Keratinocyte (primary cell): ENCODE measurements around the gene PDZD2. TPM values are rescaled to one million over a fixed set of nuclear protein-coding genes. Genes with fewer than 3 reads are reported as not detected.
"Not testable (repeated sequence)": the region's sequence is repeated elsewhere in the genome, so short reads cannot be mapped to it uniquely, and the experiment has no call there.

Experiments used
- DNase-seq: peaks from one replicate; pipeline ENCODE4 v3.0.0-alpha.2; 2011; ENCODE audit warnings: low read depth, missing footprints, low spot score
- FAIRE-seq: peaks from 2 replicates; lab custom pipeline; 2011; peaks lifted over from hg19 to GRCh38; lab: Jason Lieb, UNC
- H2AFZ ChIP-seq: 2 replicates; pipeline ENCODE4 v1.6.0; 2012; ENCODE audit warnings: low read length, control low read depth, inconsistent platforms; ENCODE audit not compliant: control insufficient read depth
- H3K27ac ChIP-seq: 2 replicates; pipeline ENCODE4 v1.5.1; 2011; ENCODE audit warnings: low read length; ENCODE audit not compliant: control insufficient read depth, insufficient read depth
- H3K27me3 ChIP-seq: 3 replicates; pipeline ENCODE4 v1.6.0; 2011; ENCODE audit warnings: low read length; ENCODE audit not compliant: control insufficient read depth, insufficient read depth; ENCODE audit errors: extremely low read depth
- H3K36me3 ChIP-seq, 2 experiments: 2 replicates in 1 of 2; 3 replicates in 1 of 2; pipeline ENCODE4 v1.5.1; 2011; ENCODE audit warnings: low read length in 2 of 2, mild to moderate bottlenecking in 1 of 2; ENCODE audit not compliant: control insufficient read depth in 2 of 2, insufficient read depth in 2 of 2; ENCODE audit errors: extremely low read depth in 1 of 2
- H3K4me1 ChIP-seq: 3 replicates; pipeline ENCODE4 v1.5.1; 2011; ENCODE audit warnings: low read length; ENCODE audit not compliant: control insufficient read depth, insufficient read depth; ENCODE audit errors: extremely low read depth
- H3K4me2 ChIP-seq: 3 replicates; pipeline ENCODE4 v1.6.0; 2011; ENCODE audit warnings: low read depth, low read length; ENCODE audit not compliant: control insufficient read depth, insufficient read depth; ENCODE audit errors: extremely low read depth
- H3K4me3 ChIP-seq, 3 experiments: fragments of 200-600 bp in 1 of 3; sonication (generic) in 1 of 3; 2 replicates in 2 of 3; 3 replicates in 1 of 3; pipeline ENCODE4 v1.5.1; 2011 to 2016; ENCODE audit warnings: low read length in 3 of 3, mild to moderate bottlenecking in 3 of 3, control low read depth in 2 of 3, inconsistent platforms in 1 of 3, low read depth in 1 of 3, mixed read lengths in 1 of 3, mixed run types in 1 of 3, moderate library complexity in 1 of 3; ENCODE audit not compliant: control insufficient read depth in 2 of 3, insufficient read depth in 2 of 3; ENCODE audit errors: extremely low read depth in 1 of 3
- H3K79me2 ChIP-seq: 2 replicates; pipeline ENCODE4 v1.6.0; 2012; ENCODE audit warnings: low read length; ENCODE audit not compliant: control insufficient read depth, insufficient read depth
- H3K9ac ChIP-seq: 3 replicates; pipeline ENCODE4 v1.6.0; 2011; ENCODE audit warnings: low read length; ENCODE audit not compliant: control insufficient read depth, insufficient read depth; ENCODE audit errors: extremely low read depth
- H3K9me1 ChIP-seq: 3 replicates; pipeline ENCODE4 v1.6.0; 2011; ENCODE audit warnings: low read length; ENCODE audit not compliant: control insufficient read depth, insufficient read depth; ENCODE audit errors: extremely low read depth
- H3K9me3 ChIP-seq: 2 replicates; pipeline ENCODE4 v1.5.1; 2012; ENCODE audit warnings: low read depth, low read length; ENCODE audit not compliant: control insufficient read depth
- H4K20me1 ChIP-seq: 3 replicates; pipeline ENCODE4 v1.6.0; 2011; ENCODE audit warnings: low read length; ENCODE audit not compliant: control insufficient read depth, insufficient read depth; ENCODE audit errors: extremely low read depth
- EZH2 ChIP-seq: IDR thresholded peaks from one replicate; pipeline ENCODE4 v1.6.1; 2012; ENCODE audit warnings: inconsistent platforms, mild to moderate bottlenecking, low read length, moderate library complexity
- dilution Hi-C: fragments of 300-500 bp; cut with MboI; formaldehyde crosslinking; loops from one replicate; pipeline ENCODE4 v1.7.0; 2020; ENCODE audit warnings: low sequenced_read_pairs; ENCODE audit not compliant: extremely low pct_ligation_motif_present
- polyA plus RNA-seq, 5 experiments: library from polyadenylated mRNA; depleted of rRNA in 3 of 5; stranded (reverse) in 3 of 5; stranded (forward) in 1 of 5; unstranded in 1 of 5; fragments of >200 nt; gene quantifications; 1 replicate in 1 of 5; 2 replicates in 3 of 5; 3 replicates in 1 of 5; pipeline versions ENCODE4 v1.2.1 to v1.2.3, GENCODE V29; 2011 to 2012; ENCODE audit warnings: missing spikeins in 2 of 5, low read depth in 1 of 5, low replicate concordance in 1 of 5
- TF ChIP-seq, protein P1 (sequence below), 3 experiments: IDR thresholded peaks in 1 of 3; conservative IDR thresholded peaks in 1 of 3; optimal IDR thresholded peaks in 1 of 3; 2 replicates in 2 of 3; 3 replicates in 1 of 3; pipeline versions ENCODE3 to v1.5.1; 2011; ENCODE audit warnings: low read length in 3 of 3, mild to moderate bottlenecking in 3 of 3, moderate library complexity in 2 of 3, control low read depth in 1 of 3, inconsistent platforms in 1 of 3; ENCODE audit not compliant: insufficient read depth in 2 of 3; ENCODE audit errors: extremely low read depth in 1 of 3

Gene PDZD2
- polyA plus RNA-seq, 1 donor (not counting 4 experiments of a cell fraction or from before 2014, with no cell fraction given): 7.3 TPM

DNA sequence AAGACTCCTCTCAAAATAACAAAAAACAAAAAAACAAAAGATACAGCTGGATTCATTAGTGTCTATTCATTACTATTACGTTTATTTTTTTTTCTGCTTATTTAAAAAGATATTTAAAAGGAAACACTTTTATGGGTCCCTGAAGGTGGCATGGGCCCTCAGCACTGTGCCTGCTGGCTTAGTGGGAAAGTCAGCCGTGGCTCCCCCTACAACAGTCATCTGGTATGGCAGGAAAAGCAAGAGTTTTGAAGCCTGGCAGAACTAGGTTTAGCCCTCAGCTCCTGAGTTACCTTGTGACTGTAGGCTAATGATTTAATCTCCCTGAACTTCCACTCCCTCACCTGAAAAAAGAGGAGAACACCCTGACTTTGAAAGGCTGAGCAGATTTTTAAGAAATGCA is 399.6 kb downstream of the PDZD2 start:
- no peak overlapping the region for H3K27ac ChIP-seq
- no peak overlapping the region for H3K4me3 ChIP-seq
- no peak overlapping the region for H2AFZ ChIP-seq
- no peaks in the 10 kb centered on the region for H4K20me1 ChIP-seq
- H3K36me3 ChIP-seq: no peaks in the 10 kb centered on the region
- FAIRE-seq (no peak), DNase-seq (no peak)
- H3K79me2 ChIP-seq: no peaks in the 10 kb centered on the region
- no peaks in the 10 kb centered on the region for H3K9me3 ChIP-seq
- H3K4me2 ChIP-seq: no peak overlapping the region
- TF ChIP-seq, protein P1, sequence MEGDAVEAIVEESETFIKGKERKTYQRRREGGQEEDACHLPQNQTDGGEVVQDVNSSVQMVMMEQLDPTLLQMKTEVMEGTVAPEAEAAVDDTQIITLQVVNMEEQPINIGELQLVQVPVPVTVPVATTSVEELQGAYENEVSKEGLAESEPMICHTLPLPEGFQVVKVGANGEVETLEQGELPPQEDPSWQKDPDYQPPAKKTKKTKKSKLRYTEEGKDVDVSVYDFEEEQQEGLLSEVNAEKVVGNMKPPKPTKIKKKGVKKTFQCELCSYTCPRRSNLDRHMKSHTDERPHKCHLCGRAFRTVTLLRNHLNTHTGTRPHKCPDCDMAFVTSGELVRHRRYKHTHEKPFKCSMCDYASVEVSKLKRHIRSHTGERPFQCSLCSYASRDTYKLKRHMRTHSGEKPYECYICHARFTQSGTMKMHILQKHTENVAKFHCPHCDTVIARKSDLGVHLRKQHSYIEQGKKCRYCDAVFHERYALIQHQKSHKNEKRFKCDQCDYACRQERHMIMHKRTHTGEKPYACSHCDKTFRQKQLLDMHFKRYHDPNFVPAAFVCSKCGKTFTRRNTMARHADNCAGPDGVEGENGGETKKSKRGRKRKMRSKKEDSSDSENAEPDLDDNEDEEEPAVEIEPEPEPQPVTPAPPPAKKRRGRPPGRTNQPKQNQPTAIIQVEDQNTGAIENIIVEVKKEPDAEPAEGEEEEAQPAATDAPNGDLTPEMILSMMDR (optimal IDR thresholded peaks at IDR 0.05 in 1 of 3, IDR thresholded peaks at IDR 0.05 in 1 of 3, conservative IDR thresholded peaks at IDR 0.05 in 1 of 3; ENCODE audit: extremely low read depth in 1 of 3, insufficient read depth in 2 of 3, low read length in 3 of 3): peak in 1 of 3 experiments; percentile 31
- TF ChIP-seq EZH2: no peak
- H3K9me1 ChIP-seq: no peaks in the 10 kb centered on the region
- H3K27me3 ChIP-seq: no peaks in the 10 kb centered on the region
- dilution Hi-C loops: no loop called here
- H3K9ac ChIP-seq: no peak overlapping the region
- H3K4me1 ChIP-seq: peaks cover 8% of the 10 kb centered on the region

- FAIRE-seq, dilution Hi-C loops, H3K27ac ChIP-seq, H3K9me3 ChIP-seq, H3K9ac ChIP-seq, H3K4me3 ChIP-seq, H2AFZ ChIP-seq, H4K20me1 ChIP-seq, DNase-seq, H3K36me3 ChIP-seq, H3K79me2 ChIP-seq, H3K4me1 ChIP-seq, H3K4me2 ChIP-seq, H3K27me3 ChIP-seq, H3K9me1 ChIP-seq: not testable (repeated sequence)
Observed at GRCh38 chr5:32039133-32039532, 400.2 kb downstream of the PDZD2 start.

DNA sequence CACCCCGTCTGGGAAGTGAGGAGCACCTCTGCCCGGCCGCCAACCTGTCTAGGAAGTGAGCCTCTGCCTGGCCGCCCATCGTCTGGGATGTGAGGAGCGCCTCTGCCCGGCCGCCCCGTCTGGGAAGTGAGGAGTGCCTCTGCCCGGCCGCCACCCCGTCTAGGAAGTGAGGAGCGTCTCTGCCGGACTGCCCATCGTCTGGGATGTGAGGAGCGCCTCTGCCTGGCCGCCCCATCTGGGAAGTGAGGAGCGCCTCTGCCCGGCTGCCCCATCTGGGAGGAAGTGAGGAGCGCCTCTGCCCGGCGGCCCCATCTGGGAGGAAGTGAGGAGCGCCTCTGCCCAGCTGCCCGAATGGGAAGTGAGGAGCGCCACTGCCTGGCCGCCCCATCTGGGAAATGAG is 400.7 kb downstream of the PDZD2 start:
- FAIRE-seq, H3K9me1 ChIP-seq: not testable (repeated sequence)

DNA sequence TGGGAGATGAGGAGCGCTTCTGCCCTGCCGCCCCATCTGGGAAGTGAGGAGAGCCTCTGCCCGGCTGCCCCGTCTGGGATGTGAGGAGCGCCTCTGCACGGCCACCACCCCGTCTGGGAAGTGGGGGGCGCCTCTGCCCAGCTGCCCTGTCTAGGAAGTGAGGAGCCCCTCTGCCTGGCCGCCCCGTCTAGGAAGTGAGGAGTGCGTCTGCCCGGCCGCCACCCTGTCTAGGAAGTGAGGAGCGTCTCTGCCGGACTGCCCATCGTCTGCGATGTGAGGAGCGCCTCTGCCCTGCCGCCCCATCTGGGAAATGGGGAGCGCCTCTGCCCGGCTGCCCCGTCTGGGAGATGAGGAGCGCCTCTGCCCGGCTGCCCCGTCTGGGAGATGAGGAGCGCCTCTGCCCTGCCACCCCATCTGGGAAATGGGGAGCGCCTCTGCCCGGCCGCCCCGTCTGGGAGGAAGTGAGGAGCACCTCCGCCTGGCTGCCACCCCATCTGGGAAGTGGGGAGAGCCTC is 401.3 kb downstream of the PDZD2 start:
- H3K9me1 ChIP-seq, FAIRE-seq, H3K27ac ChIP-seq, H3K4me2 ChIP-seq, DNase-seq, H4K20me1 ChIP-seq, H3K9me3 ChIP-seq, H3K27me3 ChIP-seq, dilution Hi-C loops, H2AFZ ChIP-seq, H3K36me3 ChIP-seq, H3K4me3 ChIP-seq, H3K79me2 ChIP-seq, H3K9ac ChIP-seq: not testable (repeated sequence)
- peaks cover 19% of the 10 kb centered on the region for H3K4me1 ChIP-seq

More for the DNA sequence above, 400.7 kb downstream of the PDZD2 start:
- peaks cover 13% of the 10 kb centered on the region for H3K4me1 ChIP-seq
- H3K79me2 ChIP-seq, H4K20me1 ChIP-seq, H3K4me2 ChIP-seq, H3K9ac ChIP-seq, dilution Hi-C loops, H3K9me3 ChIP-seq, H3K36me3 ChIP-seq, H2AFZ ChIP-seq, H3K4me3 ChIP-seq, H3K27ac ChIP-seq, DNase-seq, H3K27me3 ChIP-seq: not testable (repeated sequence)
